Endothelial cell of umbilical vein (primary cell): Measurements from ENCODE around the gene RGS2. TPM values are rescaled to one million over a fixed set of nuclear protein-coding genes. Genes with fewer than 3 reads are reported as not detected.

Experiments used
- BruUV-seq: library from RNA; stranded (reverse); fragments of 400-500 nt; replicated peaks from 2 replicates; lab custom pipeline; 2021; lab: Mats Ljungman, UMichigan
- CTCF ChIA-PET: fragments of 300-600, 350-600 bp; sonication (Branson Sonifier 250); formaldehyde crosslinking; loops from one replicate; lab custom pipeline; 2021; ENCODE audit warnings: antibody characterized with exemption, inconsistent platforms; lab: Charles Lee
- POLR2A ChIA-PET: fragments of 300-600, 350-600 bp; sonication (Branson Sonifier 250); formaldehyde crosslinking; loops from one replicate; lab custom pipeline; 2021; ENCODE audit warnings: antibody characterized with exemption, inconsistent platforms; lab: Charles Lee
- DNase-seq: peaks from one replicate; pipeline ENCODE4 v3.0.0-alpha.2; 2011; ENCODE audit warnings: low read depth, low spot score
- FAIRE-seq: peaks from 2 replicates; lab custom pipeline; 2011; peaks lifted over from hg19 to GRCh38; lab: Jason Lieb, UNC
- H2AFZ ChIP-seq: 2 replicates; pipeline ENCODE4 v1.6.0; 2012; ENCODE audit warnings: low read depth, low read length, control low read depth, inconsistent platforms
- H3K27ac ChIP-seq: 2 replicates; pipeline ENCODE4 v1.5.1; 2011; ENCODE audit warnings: low read depth, mild to moderate bottlenecking, control low read depth, low read length, moderate library complexity; ENCODE audit not compliant: insufficient read depth
- H3K27me3 ChIP-seq, 2 experiments: 2 replicates each; pipeline versions ENCODE4 v1.6.0 to v1.6.1; 2011; ENCODE audit warnings: low read length in 2 of 2, mixed read lengths in 1 of 2; ENCODE audit not compliant: control insufficient read depth in 2 of 2, insufficient read depth in 2 of 2
- H3K36me3 ChIP-seq, 2 experiments: 2 replicates in 1 of 2; 3 replicates in 1 of 2; pipeline ENCODE4 v1.5.1; 2011; ENCODE audit warnings: low read length in 2 of 2, mild to moderate bottlenecking in 1 of 2, moderate library complexity in 1 of 2; ENCODE audit not compliant: control insufficient read depth in 2 of 2, insufficient read depth in 2 of 2; ENCODE audit errors: extremely low read depth in 1 of 2
- H3K4me1 ChIP-seq: 3 replicates; pipeline ENCODE4 v1.5.1; 2011; ENCODE audit warnings: mild to moderate bottlenecking, low read length; ENCODE audit not compliant: control insufficient read depth, insufficient read depth; ENCODE audit errors: extremely low read depth
- H3K4me2 ChIP-seq: 2 replicates; pipeline ENCODE4 v1.6.1; 2011; ENCODE audit warnings: low read length, control low read depth, mixed read lengths; ENCODE audit not compliant: insufficient read depth
- H3K4me3 ChIP-seq, 3 experiments: fragments of 200-600 bp in 1 of 3; sonication (generic), shearing (Covaris generic) in 1 of 3; replicated peaks in 1 of 3; 2 replicates each; pipeline ENCODE4 v1.5.1; 2011 to 2016; ENCODE audit warnings: control low read depth in 3 of 3, low read length in 3 of 3, mild to moderate bottlenecking in 2 of 3, inconsistent platforms in 1 of 3, low read depth in 1 of 3, moderate library complexity in 1 of 3; ENCODE audit not compliant: insufficient read depth in 1 of 3
- H3K79me2 ChIP-seq: 2 replicates; pipeline ENCODE4 v1.6.0; 2012; ENCODE audit warnings: low read length, inconsistent platforms; ENCODE audit not compliant: control insufficient read depth, insufficient read depth
- H3K9ac ChIP-seq: replicated peaks from 2 replicates; pipeline ENCODE3; 2011; ENCODE audit warnings: low read length, control low read depth; ENCODE audit not compliant: insufficient read depth; ENCODE audit errors: extremely low read depth
- H3K9me1 ChIP-seq: replicated peaks from 3 replicates; pipeline ENCODE4 v1.6.0; 2011; ENCODE audit warnings: mild to moderate bottlenecking, low read length; ENCODE audit not compliant: control insufficient read depth, insufficient read depth; ENCODE audit errors: extremely low read depth
- H3K9me3 ChIP-seq: replicated peaks from 2 replicates; pipeline ENCODE4 v1.5.1; 2012; ENCODE audit warnings: low read length, inconsistent platforms; ENCODE audit not compliant: control insufficient read depth, insufficient read depth
- H4K20me1 ChIP-seq: replicated peaks from 2 replicates; pipeline ENCODE3; 2011; ENCODE audit warnings: mild to moderate bottlenecking, low read length; ENCODE audit not compliant: control insufficient read depth, insufficient read depth; ENCODE audit errors: extremely low read depth
- CTCF ChIP-seq, 2 donors: IDR thresholded peaks; 1 replicate in 1 of 2; 2 replicates in 1 of 2; pipeline ENCODE4 v1.5.1; 2011; ENCODE audit warnings: low read length in 2 of 2, mild to moderate bottlenecking in 2 of 2, moderate library complexity in 2 of 2, control low read depth in 1 of 2, inconsistent platforms in 1 of 2, low read depth in 1 of 2; ENCODE audit not compliant: insufficient read depth in 1 of 2; ENCODE audit errors: extremely low read depth in 1 of 2
- EZH2 ChIP-seq: IDR thresholded peaks from 2 replicates; pipeline ENCODE4 v1.6.1; 2012; ENCODE audit warnings: borderline replicate concordance, low read depth, mild to moderate bottlenecking, moderate library complexity, low read length, inconsistent platforms; ENCODE audit not compliant: severe bottlenecking
- FOS ChIP-seq: IDR thresholded peaks from 2 replicates; pipeline ENCODE4 v1.6.1; 2011; ENCODE audit warnings: mild to moderate bottlenecking, low read length, moderate library complexity, borderline replicate concordance; ENCODE audit not compliant: insufficient read depth
- GATA2 ChIP-seq: IDR thresholded peaks from 2 replicates; pipeline ENCODE4 v1.7.0; 2011; ENCODE audit warnings: low read depth, mild to moderate bottlenecking, moderate library complexity, mixed read lengths, low read length; ENCODE audit not compliant: insufficient read length, insufficient read depth
- JUN ChIP-seq: IDR thresholded peaks from 2 replicates; pipeline ENCODE4 v1.6.1; 2011; ENCODE audit warnings: borderline replicate concordance, low read depth; ENCODE audit not compliant: insufficient read length, insufficient read depth
- MAX ChIP-seq: IDR thresholded peaks from 2 replicates; pipeline ENCODE4 v1.6.1; 2011; ENCODE audit not compliant: insufficient read depth, insufficient read length
- MYC ChIP-seq: IDR thresholded peaks from one replicate; pipeline ENCODE4 v1.6.1; 2011; ENCODE audit warnings: mild to moderate bottlenecking, low read depth, low read length
- POLR2A ChIP-seq: IDR thresholded peaks from 2 replicates; pipeline ENCODE4 v1.6.1; 2012; ENCODE audit warnings: low read depth, mild to moderate bottlenecking, control low read depth, low read length
- POLR2AphosphoS5 ChIP-seq: IDR thresholded peaks from 2 replicates; pipeline ENCODE4 v1.6.1; 2012; ENCODE audit warnings: low read depth, mild to moderate bottlenecking, control low read depth, low read length, moderate library complexity; ENCODE audit not compliant: insufficient read depth
- dilution Hi-C: fragments of 300-500 bp; cut with MboI; formaldehyde crosslinking; loops from one replicate; pipeline ENCODE4 v1.15.0; 2019; ENCODE audit warnings: low sequenced_read_pairs; ENCODE audit not compliant: extremely low pct_ligation_motif_present
- intact Hi-C: fragments of 100-400 bp; cut with micrococcal nuclease; formaldehyde crosslinking; loops from one replicate; pipeline ENCODE4 v1.10.0; 2022
- polyA plus RNA-seq, 4 experiments: library from polyadenylated mRNA; depleted of rRNA in 3 of 4; stranded (reverse) in 3 of 4; unstranded in 1 of 4; fragments of >200 nt; gene quantifications; 2 replicates each; pipeline versions ENCODE4 v1.2.1 to v1.2.3, GENCODE V29; 2011 to 2012; ENCODE audit warnings: missing spikeins in 1 of 4
- total RNA-seq: library from RNA; stranded (reverse); gene quantifications from 2 replicates; pipeline ENCODE4 v1.2.3, GENCODE V29; 2021

Gene RGS2
- total and polyA plus RNA-seq, 2 donors (not counting 3 experiments of a cell fraction or from before 2014, with no cell fraction given) = 6.1 to 9.1 TPM

- Histone ChIP-seq H3K9me3 (no peaks in the 10 kb centered on the region), H3K36me3 (no peaks in the 10 kb centered on the region), H4K20me1 (no peaks in the 10 kb centered on the region), H3K9me1 (no peaks in the 10 kb centered on the region), H3K27me3 (no peaks in the 10 kb centered on the region), H3K27ac (no peak overlapping the region), H3K4me2 (no peak overlapping the region), H3K4me1 (no peaks in the 10 kb centered on the region), H2AFZ (no peak overlapping the region), H3K4me3 (no peak overlapping the region), H3K79me2 (no peaks in the 10 kb centered on the region), H3K9ac (no peak overlapping the region)
- TF ChIP-seq MAX (no peak), POLR2AphosphoS5 (no peak), JUN (no peak), POLR2A (no peak), MYC (no peak), FOS (no peak), CTCF (IDR thresholded peaks at IDR 0.05; ENCODE audit: extremely low read depth in 1 of 2, insufficient read depth in 1 of 2, low read depth in 1 of 2, low read length in 2 of 2) (no peak), EZH2 (no peak), GATA2 (no peak)
- intact Hi-C loops = no loop called here
- DNase-seq (no peak), FAIRE-seq (no peak)
- ChIA-PET CTCF (interaction anchor here (0.6 to 1.4 kb wide), 3 partner anchors 7 to 54 kb away, joined by 5 to 7 read pairs (median 5); no protein-coding TSS in a partner anchor), POLR2A (no interaction called here)
- dilution Hi-C loops = no loop called here
- no TSS peak for BruUV-seq
Measured at GRCh38 chr1:192860478-192861185, 51.8 kb downstream of the RGS2 start.
